Measurements from ENCODE around the gene HAUS3.

DNA sequence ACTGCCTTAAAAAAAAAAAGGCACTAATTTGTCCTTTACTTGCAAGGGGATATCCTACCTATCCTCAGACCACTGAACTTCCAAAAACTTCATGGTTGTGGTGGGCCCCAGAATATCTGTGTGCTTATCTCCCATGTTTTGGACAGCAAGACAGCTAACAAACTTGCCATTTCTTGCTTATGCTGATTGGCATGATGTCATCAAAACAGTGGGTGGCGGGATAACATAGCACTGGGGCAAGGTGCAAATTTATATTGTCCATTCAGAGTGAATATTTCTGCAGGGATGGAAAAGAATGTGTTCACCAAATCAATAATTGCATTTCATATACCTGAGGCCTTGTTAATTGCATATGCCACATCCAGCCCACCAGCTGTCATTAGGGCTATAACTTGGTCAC, 23.5 kb downstream of the HAUS3 start:
- no peak for TF ChIP-seq ZNF432 (CRISPR knock-in tag; IDR thresholded peaks at IDR 0.05; ENCODE audit: borderline replicate concordance)
- TF ChIP-seq NCOR1 (IDR thresholded peaks at IDR 0.05; ENCODE audit: borderline replicate concordance, low read length), result no peak
- TF ChIP-seq, protein P1, sequence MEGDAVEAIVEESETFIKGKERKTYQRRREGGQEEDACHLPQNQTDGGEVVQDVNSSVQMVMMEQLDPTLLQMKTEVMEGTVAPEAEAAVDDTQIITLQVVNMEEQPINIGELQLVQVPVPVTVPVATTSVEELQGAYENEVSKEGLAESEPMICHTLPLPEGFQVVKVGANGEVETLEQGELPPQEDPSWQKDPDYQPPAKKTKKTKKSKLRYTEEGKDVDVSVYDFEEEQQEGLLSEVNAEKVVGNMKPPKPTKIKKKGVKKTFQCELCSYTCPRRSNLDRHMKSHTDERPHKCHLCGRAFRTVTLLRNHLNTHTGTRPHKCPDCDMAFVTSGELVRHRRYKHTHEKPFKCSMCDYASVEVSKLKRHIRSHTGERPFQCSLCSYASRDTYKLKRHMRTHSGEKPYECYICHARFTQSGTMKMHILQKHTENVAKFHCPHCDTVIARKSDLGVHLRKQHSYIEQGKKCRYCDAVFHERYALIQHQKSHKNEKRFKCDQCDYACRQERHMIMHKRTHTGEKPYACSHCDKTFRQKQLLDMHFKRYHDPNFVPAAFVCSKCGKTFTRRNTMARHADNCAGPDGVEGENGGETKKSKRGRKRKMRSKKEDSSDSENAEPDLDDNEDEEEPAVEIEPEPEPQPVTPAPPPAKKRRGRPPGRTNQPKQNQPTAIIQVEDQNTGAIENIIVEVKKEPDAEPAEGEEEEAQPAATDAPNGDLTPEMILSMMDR (CRISPR knock-in tag; IDR thresholded peaks at IDR 0.05), result no peak
- no peak for TF ChIP-seq ZNF629 (CRISPR knock-in tag; conservative IDR thresholded peaks at IDR 0.05)
- TF ChIP-seq ZNF777 (CRISPR knock-in tag; IDR thresholded peaks at IDR 0.05), result no peak
- TF ChIP-seq, protein P2, sequence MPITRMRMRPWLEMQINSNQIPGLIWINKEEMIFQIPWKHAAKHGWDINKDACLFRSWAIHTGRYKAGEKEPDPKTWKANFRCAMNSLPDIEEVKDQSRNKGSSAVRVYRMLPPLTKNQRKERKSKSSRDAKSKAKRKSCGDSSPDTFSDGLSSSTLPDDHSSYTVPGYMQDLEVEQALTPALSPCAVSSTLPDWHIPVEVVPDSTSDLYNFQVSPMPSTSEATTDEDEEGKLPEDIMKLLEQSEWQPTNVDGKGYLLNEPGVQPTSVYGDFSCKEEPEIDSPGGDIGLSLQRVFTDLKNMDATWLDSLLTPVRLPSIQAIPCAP (CRISPR knock-in tag; IDR thresholded peaks at IDR 0.05; ENCODE audit: low read depth), result no peak
- TF ChIP-seq FIP1L1 (IDR thresholded peaks at IDR 0.05; ENCODE audit: borderline replicate concordance, insufficient read depth, low read depth, low read length), result no peak
- TF ChIP-seq FOXK2 (IDR thresholded peaks at IDR 0.05), result no peak
- no peak for TF ChIP-seq ZNF562 (CRISPR knock-in tag; IDR thresholded peaks at IDR 0.05; ENCODE audit: borderline replicate concordance)
- TF ChIP-seq ELF4 (CRISPR knock-in tag; IDR thresholded peaks at IDR 0.05; ENCODE audit: borderline replicate concordance), result no peak
- TF ChIP-seq HDAC2 (CRISPR knock-in tag; IDR thresholded peaks at IDR 0.05), result no peak

Data from HepG2 (cell line).